Fibroblast of villous mesenchyme (primary cell): Measurements from ENCODE around the gene C11orf24. TPM values are rescaled to one million over a fixed set of nuclear protein-coding genes. Genes with fewer than 3 reads are reported as not detected.

Experiments
- DNase-seq: peaks from one replicate; pipeline ENCODE4 v3.0.0-alpha.2; 2010; ENCODE audit warnings: low read depth
- H3K4me3 ChIP-seq: 2 replicates; pipeline ENCODE4 v1.5.1; 2011; ENCODE audit warnings: low read depth, mild to moderate bottlenecking, low read length
- CTCF ChIP-seq: IDR thresholded peaks from 2 replicates; pipeline ENCODE4 v1.5.1; 2012; ENCODE audit warnings: low read depth, mild to moderate bottlenecking, low read length; ENCODE audit not compliant: insufficient read depth
- total RNA-seq: library from RNA; depleted of rRNA; stranded (reverse); fragments of >200 nt; gene quantifications from 2 replicates; pipeline ENCODE4 v1.2.3, GENCODE V29; 2012

The C11orf24 gene
- total RNA-seq, 1 donor, result 50.1 TPM

DNA sequence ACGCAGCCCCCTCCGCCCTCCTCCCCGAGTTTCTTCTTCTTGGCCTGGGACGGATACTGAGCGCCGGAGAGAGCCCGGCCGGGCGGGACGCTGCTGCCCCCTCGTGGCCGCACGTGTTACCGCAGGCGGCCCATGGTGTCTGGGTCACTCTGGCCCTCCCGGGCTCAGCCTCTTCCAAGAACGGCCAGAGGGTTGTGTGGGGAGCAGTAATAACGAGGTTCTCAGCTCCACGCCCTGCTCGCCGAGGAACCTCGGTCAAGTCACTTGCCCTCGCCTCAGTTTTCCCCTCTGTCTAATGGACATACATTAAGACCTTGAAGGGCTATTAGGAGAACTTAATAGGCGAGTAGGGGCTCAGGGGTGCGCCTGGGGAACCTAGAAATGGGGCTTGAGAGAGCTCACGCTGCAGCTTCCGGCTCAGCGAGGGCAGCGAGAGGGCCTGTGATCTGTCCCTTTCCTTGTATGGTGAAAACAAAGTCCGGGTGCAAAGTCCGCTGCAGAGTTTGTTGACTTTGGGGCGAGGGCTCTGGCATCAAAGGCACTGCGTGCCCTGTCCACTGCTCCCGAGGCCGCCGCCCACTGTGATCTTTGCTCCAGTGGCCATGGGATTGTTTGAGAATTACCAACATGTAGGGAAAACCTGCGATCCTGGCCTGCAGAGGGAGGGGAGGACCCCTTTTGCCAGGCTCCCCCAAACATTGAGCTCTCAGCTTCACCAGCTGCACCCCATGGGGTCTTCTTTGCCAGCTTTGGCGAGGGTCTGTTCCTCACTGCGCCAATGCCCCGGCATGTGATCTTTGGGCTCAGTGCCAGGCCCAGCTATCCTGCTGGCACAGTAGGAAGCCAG, 26.3 kb upstream of the C11orf24 start:
- peak; percentile 93 for TF ChIP-seq CTCF
- DNase-seq, result peak; percentile 62
- H3K4me3 ChIP-seq, result no peak overlapping the region

DNA sequence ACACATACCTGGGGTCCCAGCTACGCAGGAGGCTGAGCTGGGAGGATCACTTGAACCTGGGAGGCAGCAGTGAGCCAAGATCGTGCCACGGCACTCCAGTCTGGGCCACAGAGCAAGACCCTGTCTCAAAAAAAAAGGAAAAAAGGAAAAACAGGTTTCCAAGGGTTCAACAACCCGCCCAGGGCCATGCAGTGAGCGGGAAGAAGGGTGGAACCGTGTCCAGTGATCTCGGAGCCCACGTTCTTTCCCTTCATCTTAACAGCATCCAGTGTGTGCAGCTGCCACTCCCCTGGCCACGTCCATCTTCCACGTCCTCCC, 25.7 kb upstream of the C11orf24 start:
- no peak overlapping the region for H3K4me3 ChIP-seq
- no peak for DNase-seq
- TF ChIP-seq CTCF, result no peak

- no peak for DNase-seq
- no peak overlapping the region for H3K4me3 ChIP-seq
- no peak for TF ChIP-seq CTCF
Measured at GRCh38 chr11:68297052-68297378, 25.2 kb upstream of the C11orf24 start.

DNA sequence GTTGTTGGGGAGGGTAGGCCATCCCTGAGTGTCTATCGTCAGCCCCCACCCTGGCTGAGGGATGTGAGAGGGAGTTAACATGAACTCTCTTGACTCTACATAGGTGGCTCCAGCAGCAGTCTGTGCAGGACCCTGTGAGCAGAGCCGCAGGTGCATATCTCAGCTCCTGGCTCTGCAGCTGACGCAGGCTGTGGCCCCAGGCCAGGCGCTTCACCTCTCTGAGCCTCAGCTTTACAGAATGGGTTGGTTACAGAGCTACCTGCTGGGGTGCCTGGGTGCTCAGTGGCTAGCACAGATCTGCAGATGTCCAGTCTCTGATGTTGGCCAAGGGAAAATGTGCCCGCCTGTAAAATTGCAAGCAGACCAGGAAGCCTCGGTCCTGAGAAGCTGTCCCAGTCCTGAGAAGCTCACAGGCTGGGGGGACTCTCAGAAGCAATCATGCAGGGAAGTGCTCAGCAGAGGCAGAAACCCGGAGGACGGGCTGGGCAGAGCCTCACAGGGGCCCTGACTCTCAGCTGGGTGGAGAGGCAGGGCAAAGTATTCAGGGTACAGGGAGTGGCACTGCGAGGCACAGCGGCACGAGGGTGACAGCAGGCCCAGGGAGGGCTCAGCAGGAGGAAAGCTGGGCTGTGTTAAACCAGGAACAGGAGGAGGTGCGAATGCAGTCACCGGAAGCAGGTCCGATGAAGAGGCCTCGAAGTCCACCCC, 24.7 kb upstream of the C11orf24 start:
- no peak for DNase-seq
- no peak overlapping the region for H3K4me3 ChIP-seq
- no peak for TF ChIP-seq CTCF

- TF ChIP-seq CTCF, result no peak
- no peak overlapping the region for H3K4me3 ChIP-seq
- no peak for DNase-seq
Measured at GRCh38 chr11:68295940-68296339, 24.2 kb upstream of the C11orf24 start.

GRCh38 chr11:68295271-68295670, 23.5 kb upstream of the C11orf24 start:
- no peak for DNase-seq
- TF ChIP-seq CTCF, result no peak
- H3K4me3 ChIP-seq, result no peak overlapping the region
